HL-60/S4 (cell line): Measurements from ENCODE around the gene SPAG5.

ENCODE experiments used
- in situ Hi-C: fragments of 300-500 bp; cut with MboI; formaldehyde crosslinking; loops from 2 replicates; pipeline ENCODE4 v1.14.3; 2022; ENCODE audit warnings: low sequenced_read_pairs

SPAG5 gene

DNA sequence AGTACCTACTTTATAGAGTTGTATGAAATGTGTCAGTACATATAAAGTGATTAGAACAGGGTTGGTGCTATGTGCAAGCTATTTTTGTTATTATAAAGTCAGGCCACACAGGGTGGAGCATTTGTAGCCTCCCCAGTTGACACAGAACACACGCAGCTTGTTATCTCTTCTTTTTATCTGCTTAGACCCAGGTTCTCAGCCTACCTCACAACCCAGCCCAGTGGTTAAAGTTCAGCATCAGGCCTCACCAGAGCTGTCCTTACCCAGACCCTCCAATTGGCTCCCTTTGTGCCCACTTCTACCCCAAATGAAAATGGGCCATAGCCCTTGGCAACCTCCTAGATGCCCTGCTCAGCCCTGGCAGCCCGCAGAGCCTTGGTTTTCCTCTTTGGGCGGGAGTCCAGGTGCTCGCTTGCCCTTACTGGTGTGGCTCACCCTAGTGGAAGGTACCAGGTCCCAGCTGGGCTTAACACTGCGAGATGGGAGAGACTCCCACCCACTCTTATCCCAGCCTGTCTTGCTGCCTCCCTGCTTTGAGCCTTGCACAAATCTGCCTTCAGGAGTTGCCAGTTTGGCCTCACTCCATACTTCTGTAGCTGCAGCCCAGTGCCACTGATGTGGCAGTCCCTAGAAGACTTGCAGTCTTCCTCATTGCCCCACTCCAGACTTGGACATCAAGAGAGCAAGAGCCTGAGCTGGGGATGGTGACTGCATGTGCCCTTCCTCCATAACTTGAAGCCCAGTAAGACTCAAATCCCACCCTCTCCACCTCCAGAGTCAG lies 26.4 kb downstream of the SPAG5 start:
- in situ Hi-C loops: no loop called here

GRCh38 chr17:28571361-28572122 lies 27.3 kb downstream of the SPAG5 start, which contains the start of gene PIGS:
Gene PIGS (minus strand): TSS chr17:28571524. CDS start chr17:28571496, 28 bp downstream.
- in situ Hi-C loops: no loop called here

GRCh38 chr17:28570716-28571360 lies 28.0 kb downstream of the SPAG5 start:
- in situ Hi-C loops: no loop called here

DNA sequence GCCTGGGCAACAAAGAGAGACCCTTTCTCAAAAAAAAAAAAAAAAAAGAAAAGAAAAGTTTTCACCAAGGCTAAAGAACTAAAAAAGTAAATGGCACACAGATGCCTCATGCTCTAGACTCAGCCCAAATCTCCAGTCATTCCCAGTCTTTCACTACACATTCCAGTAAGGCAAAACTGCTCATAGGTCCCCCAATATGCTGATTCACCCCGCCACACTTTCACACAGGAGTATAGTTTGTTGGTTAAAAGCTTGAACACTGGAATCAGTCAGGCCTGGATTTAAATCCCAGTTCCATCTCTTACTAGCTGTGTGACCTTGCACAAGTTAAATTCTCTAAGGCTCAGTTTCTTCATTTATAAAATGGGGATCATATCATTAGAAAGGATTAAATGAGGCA lies 29.4 kb downstream of the SPAG5 start:
- in situ Hi-C loops: no loop called here

DNA sequence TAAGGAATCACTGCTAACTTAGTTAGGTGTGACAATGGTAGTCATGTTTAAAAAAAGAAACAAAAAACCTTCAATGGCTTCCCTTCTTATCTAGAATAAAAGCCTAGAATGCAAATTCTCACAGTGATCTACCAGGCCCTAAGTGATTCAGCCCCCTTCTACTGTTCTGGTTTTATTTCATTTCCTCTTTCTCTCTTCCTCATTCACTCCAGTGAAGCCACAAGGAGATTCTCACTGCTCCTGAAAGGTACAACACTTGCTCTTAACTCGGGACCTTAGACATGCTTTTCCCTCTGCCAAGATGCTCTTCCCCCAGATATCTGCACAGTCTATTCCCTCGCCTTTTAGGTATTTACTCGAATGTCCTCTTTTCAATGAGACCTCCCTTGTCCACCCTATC lies 31.2 kb downstream of the SPAG5 start:
- in situ Hi-C loops: no loop called here

GRCh38 chr17:28563475-28563874 lies 35.4 kb downstream of the SPAG5 start:
- in situ Hi-C loops: no loop called here

- in situ Hi-C loops: no loop called here
Observed at GRCh38 chr17:28555022-28555421, 43.8 kb downstream of the SPAG5 start.

DNA sequence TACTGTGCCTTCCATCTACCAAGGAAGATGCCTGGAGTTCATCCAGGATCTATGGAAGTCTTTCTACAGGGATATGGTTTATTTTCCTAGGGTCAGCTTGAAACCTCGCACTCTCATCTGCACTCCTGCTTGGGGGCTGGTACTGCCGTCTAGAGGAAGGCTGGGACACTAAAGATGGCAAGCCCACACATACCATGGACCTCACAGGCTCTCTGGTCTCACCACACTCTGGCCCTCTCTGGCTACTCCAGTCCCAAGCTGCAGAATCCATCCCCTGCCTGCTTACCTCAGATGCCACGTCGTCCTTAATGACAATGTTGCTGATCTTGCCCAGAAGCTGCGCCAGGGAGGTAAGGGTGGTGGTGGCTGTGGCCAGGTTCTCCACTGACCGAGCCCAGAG lies 44.3 kb downstream of the SPAG5 start:
- in situ Hi-C loops: no loop called here

DNA sequence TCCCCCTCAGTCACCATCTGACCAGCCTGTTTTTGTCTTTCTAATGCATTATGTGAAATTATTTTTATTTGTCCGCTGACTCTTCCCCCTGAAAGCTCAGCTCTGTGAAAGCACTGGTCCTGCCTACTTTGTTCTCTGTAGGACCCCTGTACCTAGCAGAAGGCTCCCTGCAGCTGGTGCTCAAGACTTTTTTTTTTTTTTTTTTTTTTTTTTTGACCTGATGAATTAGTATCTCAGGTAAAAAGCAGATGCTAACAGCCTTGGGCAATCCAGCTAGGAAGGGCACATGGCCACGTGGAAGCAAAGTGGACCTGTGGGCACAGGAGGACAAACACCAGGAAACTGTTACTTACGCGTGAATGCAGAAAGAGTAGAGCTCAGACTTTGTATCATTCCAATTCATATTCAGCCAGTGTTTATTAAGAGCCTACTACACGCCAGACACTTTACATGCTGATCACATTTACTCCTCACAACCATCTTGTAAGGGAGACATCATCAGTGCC lies 45.8 kb downstream of the SPAG5 start:
- in situ Hi-C loops: no loop called here

GRCh38 chr17:28552176-28552999 lies 46.4 kb downstream of the SPAG5 start, which contains the start of gene UNC119:
Gene UNC119 (minus strand): TSS chr17:28552624. CDS start chr17:28552557, 67 bp downstream.
- in situ Hi-C loops: no loop called here

DNA sequence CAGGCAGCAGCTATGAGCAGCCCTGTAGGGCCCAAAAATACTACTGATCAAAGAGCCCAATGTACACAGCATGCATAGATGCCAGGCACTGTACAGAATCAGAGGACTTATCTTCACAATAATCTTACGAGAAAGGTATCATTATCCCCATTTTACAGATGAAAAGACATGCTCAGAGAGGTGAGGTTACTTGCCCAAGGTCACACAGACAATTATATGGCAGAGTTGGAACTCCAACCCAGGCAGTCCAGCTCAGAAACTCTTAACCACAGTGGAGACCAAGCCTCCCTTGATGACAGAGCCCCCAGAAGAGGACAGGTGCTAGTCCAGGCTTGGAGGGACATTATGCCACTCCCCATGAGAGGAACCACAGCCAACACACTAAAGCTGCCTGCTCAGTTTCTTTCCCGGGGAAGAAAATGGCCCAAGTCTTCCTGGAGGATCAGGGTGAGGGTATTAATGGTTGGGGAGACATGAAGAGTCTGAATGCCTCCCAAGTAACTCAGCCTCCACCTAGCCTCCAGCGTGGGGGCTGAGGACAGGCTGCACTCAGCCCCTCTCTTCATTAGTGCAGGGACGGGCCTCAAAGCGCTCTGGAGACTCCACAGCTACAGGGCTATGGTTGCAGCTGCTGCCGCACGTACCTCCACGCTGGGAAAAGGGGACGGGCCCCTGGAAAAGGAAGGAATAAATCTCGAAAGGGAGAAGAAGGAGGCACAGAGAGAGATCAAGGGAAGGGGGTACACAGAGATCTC lies 47.2 kb downstream of the SPAG5 start:
- in situ Hi-C loops: no loop called here

DNA sequence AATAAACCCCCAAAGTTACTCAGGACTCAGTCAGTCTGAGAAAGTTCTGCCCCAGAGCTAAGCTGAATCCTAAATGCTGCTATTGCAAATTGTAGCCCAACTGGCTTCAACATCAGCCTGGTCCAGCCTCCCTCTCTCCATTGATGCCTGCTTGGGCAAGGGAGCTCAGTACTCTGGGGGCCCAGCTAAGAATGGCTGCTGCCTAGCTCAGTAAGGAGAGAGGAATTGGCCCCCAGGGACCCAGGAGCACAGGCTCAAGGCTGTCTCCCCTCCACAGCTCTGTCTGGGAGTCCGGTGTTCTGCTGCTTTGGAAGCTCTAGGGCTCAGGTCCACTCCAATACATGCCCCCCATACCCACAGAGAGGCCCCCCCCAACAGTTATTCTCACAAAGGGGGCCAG lies 48.0 kb downstream of the SPAG5 start:
- in situ Hi-C loops: no loop called here

GRCh38 chr17:28549236-28550132 lies 49.3 kb downstream of the SPAG5 start:
- in situ Hi-C loops: no loop called here

GRCh38 chr17:28548417-28549130 lies 50.3 kb downstream of the SPAG5 start:
- in situ Hi-C loops: no loop called here

DNA sequence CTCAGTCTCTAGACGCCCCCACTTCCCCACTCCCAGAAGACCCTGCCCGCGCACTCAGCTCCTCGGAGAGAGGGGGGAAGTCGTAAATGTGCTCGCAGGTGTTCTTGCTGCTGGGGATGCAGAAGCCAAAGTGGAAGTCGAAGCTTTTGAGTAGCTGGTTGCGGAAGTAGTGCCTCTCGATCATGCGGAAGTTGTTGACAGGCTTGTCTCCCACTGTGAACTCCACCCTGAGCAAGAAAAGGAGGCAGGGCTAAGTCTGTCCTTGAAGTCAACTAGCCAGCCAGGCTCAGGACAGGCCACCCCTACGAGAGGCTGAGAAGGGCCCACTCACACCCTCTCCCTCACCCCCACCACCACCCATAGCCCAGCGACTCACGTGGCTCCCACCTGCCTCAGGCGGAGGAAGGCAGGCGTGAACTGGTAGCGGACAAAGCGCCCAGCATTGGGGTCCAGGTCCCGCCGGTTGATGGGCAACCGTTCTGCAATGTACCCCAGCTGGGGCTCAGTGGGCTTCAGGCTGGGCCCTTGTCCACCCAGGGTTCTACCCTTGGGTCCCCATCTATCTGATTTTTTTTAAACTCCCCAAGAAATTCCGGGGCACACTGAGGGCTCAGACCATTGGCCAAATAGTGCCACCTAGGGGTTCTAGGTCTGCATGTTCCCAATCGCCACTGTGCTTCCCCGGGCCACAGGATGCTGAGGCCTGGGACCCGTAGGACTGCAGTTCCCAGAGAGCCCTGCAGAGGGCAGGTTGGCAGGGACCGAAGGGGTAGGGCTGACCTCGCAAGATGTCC lies 51.0 kb downstream of the SPAG5 start:
- in situ Hi-C loops: no loop called here

DNA sequence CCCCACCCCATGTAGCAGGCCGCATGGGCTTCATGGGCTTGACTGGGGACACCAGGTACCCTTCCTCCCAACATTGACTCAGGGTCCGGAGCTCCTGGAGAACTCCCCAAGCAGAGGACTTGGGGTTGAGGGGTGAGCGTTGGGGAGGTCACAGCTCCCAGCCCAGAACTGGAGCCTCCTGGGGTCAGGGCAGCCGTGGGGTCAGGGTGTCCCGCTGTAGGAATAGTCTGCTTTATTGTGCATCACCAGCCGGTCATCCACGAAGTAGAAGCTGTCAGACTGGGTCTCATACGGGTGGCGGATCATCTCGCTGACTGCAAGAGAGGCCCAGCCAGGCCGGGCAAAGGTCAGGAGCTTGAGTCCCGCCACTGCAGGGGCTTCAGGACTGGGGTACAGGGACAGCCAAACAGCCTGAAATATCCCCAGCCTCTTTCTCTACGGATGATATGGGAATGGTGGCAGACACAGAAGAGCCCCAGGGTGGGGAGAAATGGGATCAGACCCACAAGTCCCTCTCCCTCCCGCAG lies 51.7 kb downstream of the SPAG5 start:
- in situ Hi-C loops: no loop called here

GRCh38 chr17:28545787-28546415 lies 52.9 kb downstream of the SPAG5 start:
- in situ Hi-C loops: no loop called here
